EH (cell line): ENCODE data around the gene SCG3.

ENCODE experiments used
- DNase-seq: peaks from one replicate; pipeline ENCODE4 v3.0.0-alpha.2; 2015; ENCODE audit warnings: low read depth

Gene SCG3

GRCh38 chr15:51758645-51759044, 77.3 kb downstream of the SCG3 start:
- DNase-seq = peak; percentile 90

GRCh38 chr15:51759557-51760070, 78.3 kb downstream of the SCG3 start:
- DNase-seq = peak; percentile 98

GRCh38 chr15:51760805-51761204, 79.5 kb downstream of the SCG3 start:
- DNase-seq = no peak

- no peak for DNase-seq
Measured at GRCh38 chr15:51765751-51766150, 84.4 kb downstream of the SCG3 start.

DNA sequence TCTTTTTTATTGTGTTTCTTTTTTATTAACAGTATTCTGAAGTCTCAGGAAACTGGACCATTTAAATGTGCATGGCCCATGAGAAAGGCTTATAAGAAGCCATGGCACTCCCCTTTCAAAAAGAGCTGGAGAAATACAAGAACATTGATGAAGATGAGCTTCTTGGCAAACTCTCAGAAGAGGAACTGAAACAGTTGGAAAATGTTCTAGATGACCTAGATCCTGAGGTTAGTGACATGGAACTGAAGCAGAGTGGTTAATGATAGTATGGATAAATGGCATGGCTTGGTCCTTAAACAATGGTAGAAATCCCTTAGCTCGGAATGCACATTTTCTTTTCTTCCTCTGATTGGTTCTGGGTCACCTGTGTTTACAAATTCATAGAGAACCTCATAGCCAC, 85.0 kb downstream of the SCG3 start:
- DNase-seq = no peak

- no peak for DNase-seq
Measured at GRCh38 chr15:51768018-51768417, 86.7 kb downstream of the SCG3 start.
